GM12891 (cell line): Measurements from ENCODE around the gene SYNE1.

ENCODE experiments used
- PAX5 ChIP-seq: IDR thresholded peaks from 2 replicates; pipeline ENCODE4 v1.6.1; 2011; ENCODE audit warnings: low read length, moderate library complexity, mild to moderate bottlenecking; ENCODE audit not compliant: insufficient read depth, severe bottlenecking
- POLR2A ChIP-seq: IDR thresholded peaks from 2 replicates; pipeline ENCODE4 v1.6.1; 2011; ENCODE audit warnings: low read depth, low read length, control low read depth

DNA sequence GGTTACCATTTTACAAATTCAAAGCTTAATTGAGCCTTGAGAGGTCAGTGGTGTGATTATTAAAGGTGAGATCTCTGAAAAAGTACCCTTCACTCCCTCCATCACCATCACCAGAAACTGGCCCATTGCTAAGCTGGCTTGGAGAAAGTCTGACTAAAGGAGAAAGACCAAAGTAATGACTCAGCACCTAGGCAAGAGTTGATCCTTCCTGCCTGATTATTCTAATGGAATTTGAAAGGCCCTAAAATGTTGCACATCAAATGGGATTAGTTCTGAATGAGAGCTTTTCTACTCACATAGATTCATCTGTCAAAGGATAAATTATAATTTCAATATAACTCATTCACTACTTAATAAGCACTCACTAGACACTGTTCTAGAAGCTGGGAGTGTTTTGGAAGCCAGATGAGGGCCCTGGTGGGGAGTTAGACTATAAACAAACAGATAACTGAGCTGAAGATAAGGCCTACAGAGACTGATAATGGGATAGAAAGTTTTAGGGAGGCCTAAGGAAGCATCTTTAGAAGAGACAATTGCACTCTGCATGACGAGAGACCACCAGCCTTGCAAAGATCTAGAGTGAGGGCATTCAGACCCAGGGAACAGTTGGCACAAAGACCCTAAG, 366.7 kb downstream of the SYNE1 start:
- TF ChIP-seq POLR2A (no peak), PAX5 (no peak)
